ENCODE data around the gene CSPG5. TPM values are rescaled to one million over a fixed set of nuclear protein-coding genes. Genes with fewer than 3 reads are reported as not detected.

CSPG5 gene
- total RNA-seq, 3 donors from 2014 or later = 0.44 to 0.98 (median 0.96) TPM

- no peak overlapping the region for H3K4me3 ChIP-seq
- H3K27ac ChIP-seq = no peak overlapping the region
- no peaks in the 10 kb centered on the region for H3K27me3 ChIP-seq
- no peak for DNase-seq (ENCODE audit: low spot score in 2 of 2)
- TF ChIP-seq CTCF (IDR thresholded peaks at IDR 0.05) (no peak), POLR2AphosphoS5 (IDR thresholded peaks at IDR 0.05) (no peak), POLR2A (IDR thresholded peaks at IDR 0.05) (no peak)
- no peaks in the 10 kb centered on the region for H3K4me1 ChIP-seq
- intact Hi-C loops (cut with DNase I; ENCODE audit: low total_unique reads) = no loop called here
- no peaks in the 10 kb centered on the region for H3K9me3 ChIP-seq
- H3K36me3 ChIP-seq = no peaks in the 10 kb centered on the region
Observed at GRCh38 chr3:47603332-47603731, 24.7 kb upstream of the CSPG5 start.

GRCh38 chr3:47601281-47601680 lies 22.6 kb upstream of the CSPG5 start:
- H3K27me3 ChIP-seq = no peaks in the 10 kb centered on the region
- no peak overlapping the region for H3K27ac ChIP-seq
- H3K36me3 ChIP-seq = no peaks in the 10 kb centered on the region
- no peaks in the 10 kb centered on the region for H3K9me3 ChIP-seq
- H3K4me3 ChIP-seq = no peak overlapping the region
- no peak for DNase-seq (ENCODE audit: low spot score in 2 of 2)
- no peak for TF ChIP-seq POLR2AphosphoS5 (IDR thresholded peaks at IDR 0.05)
- TF ChIP-seq POLR2A (IDR thresholded peaks at IDR 0.05) = no peak
- no peak for TF ChIP-seq CTCF (IDR thresholded peaks at IDR 0.05)
- no peaks in the 10 kb centered on the region for H3K4me1 ChIP-seq
- intact Hi-C loops (cut with DNase I; ENCODE audit: low total_unique reads) = no loop called here

- TF ChIP-seq CTCF (IDR thresholded peaks at IDR 0.05) = no peak
- no peak for TF ChIP-seq POLR2AphosphoS5 (IDR thresholded peaks at IDR 0.05)
- no peak for TF ChIP-seq POLR2A (IDR thresholded peaks at IDR 0.05)
- Histone ChIP-seq H3K4me1 (no peaks in the 10 kb centered on the region), H3K4me3 (no peak overlapping the region), H3K27ac (no peak overlapping the region), H3K27me3 (no peaks in the 10 kb centered on the region), H3K36me3 (no peaks in the 10 kb centered on the region), H3K9me3 (no peaks in the 10 kb centered on the region)
- DNase-seq (ENCODE audit: low spot score in 2 of 2) = no peak
- intact Hi-C loops (cut with DNase I; ENCODE audit: low total_unique reads) = no loop called here
Observed at GRCh38 chr3:47594792-47595191, 16.1 kb upstream of the CSPG5 start.

GRCh38 chr3:47592066-47592795 lies 13.6 kb upstream of the CSPG5 start:
- Histone ChIP-seq H3K4me1 (no peaks in the 10 kb centered on the region), H3K36me3 (no peaks in the 10 kb centered on the region), H3K4me3 (no peak overlapping the region), H3K27me3 (no peaks in the 10 kb centered on the region), H3K9me3 (no peaks in the 10 kb centered on the region), H3K27ac (no peak overlapping the region)
- TF ChIP-seq POLR2A (IDR thresholded peaks at IDR 0.05) = no peak
- no peak for TF ChIP-seq CTCF (IDR thresholded peaks at IDR 0.05)
- no peak for TF ChIP-seq POLR2AphosphoS5 (IDR thresholded peaks at IDR 0.05)
- DNase-seq (ENCODE audit: low spot score in 2 of 2) = no peak
- intact Hi-C loops (cut with DNase I; ENCODE audit: low total_unique reads) = no loop called here

- no peak overlapping the region for H3K4me3 ChIP-seq
- H3K9me3 ChIP-seq = no peaks in the 10 kb centered on the region
- intact Hi-C loops (cut with DNase I; ENCODE audit: low total_unique reads) = no loop called here
- no peaks in the 10 kb centered on the region for H3K36me3 ChIP-seq
- no peaks in the 10 kb centered on the region for H3K27me3 ChIP-seq
- no peak overlapping the region for H3K27ac ChIP-seq
- H3K4me1 ChIP-seq = no peaks in the 10 kb centered on the region
- no peak for DNase-seq (ENCODE audit: low spot score in 2 of 2)
- TF ChIP-seq POLR2A (IDR thresholded peaks at IDR 0.05) (no peak), CTCF (IDR thresholded peaks at IDR 0.05) (no peak), POLR2AphosphoS5 (IDR thresholded peaks at IDR 0.05) (no peak)
Observed at GRCh38 chr3:47590216-47590615, 11.6 kb upstream of the CSPG5 start.
